ENCODE data around the gene DROSHA. TPM values are rescaled to one million over a fixed set of nuclear protein-coding genes. Genes with fewer than 3 reads are reported as not detected.

DROSHA gene
- total and polyA plus RNA-seq, 8 donors: 25.2 to 77.2 (median 44.0) TPM

DNA sequence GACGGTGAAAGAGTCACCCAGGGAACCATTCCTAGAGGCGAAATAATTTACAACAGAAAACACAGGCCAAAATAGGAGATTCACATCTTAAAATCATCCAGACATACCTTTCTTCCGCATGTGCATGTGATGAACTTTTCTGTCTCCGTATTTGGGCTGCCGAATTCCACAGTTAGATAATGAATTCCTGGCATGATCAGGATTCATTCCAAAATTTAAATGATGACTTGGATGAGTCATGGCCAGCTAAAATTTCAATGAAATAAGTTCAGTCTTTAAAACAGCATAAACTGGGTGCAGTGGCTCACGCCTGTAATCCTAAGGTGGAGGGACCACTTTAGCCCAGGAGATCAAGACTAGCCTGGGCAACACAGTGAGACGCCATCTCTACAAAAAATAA, 82.7 kb downstream of the DROSHA start:
- H3K36me3 ChIP-seq: peaks cover 18 to 83% (median 62%) of the 10 kb centered on the region in 4 donors
- no peaks in the 10 kb centered on the region for H3K4me1 ChIP-seq
- DNase-seq: no peak
- H3K4me3 ChIP-seq: no peak overlapping the region
- TF ChIP-seq EP300 (IDR thresholded peaks at IDR 0.05) (no peak), POLR2AphosphoS5 (IDR thresholded peaks at IDR 0.05) (no peak), POLR2A (IDR thresholded peaks at IDR 0.05) (no peak)
- TF ChIP-seq, protein P1, sequence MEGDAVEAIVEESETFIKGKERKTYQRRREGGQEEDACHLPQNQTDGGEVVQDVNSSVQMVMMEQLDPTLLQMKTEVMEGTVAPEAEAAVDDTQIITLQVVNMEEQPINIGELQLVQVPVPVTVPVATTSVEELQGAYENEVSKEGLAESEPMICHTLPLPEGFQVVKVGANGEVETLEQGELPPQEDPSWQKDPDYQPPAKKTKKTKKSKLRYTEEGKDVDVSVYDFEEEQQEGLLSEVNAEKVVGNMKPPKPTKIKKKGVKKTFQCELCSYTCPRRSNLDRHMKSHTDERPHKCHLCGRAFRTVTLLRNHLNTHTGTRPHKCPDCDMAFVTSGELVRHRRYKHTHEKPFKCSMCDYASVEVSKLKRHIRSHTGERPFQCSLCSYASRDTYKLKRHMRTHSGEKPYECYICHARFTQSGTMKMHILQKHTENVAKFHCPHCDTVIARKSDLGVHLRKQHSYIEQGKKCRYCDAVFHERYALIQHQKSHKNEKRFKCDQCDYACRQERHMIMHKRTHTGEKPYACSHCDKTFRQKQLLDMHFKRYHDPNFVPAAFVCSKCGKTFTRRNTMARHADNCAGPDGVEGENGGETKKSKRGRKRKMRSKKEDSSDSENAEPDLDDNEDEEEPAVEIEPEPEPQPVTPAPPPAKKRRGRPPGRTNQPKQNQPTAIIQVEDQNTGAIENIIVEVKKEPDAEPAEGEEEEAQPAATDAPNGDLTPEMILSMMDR (IDR thresholded peaks at IDR 0.05): no peak
- no peaks in the 10 kb centered on the region for H3K9me3 ChIP-seq
- intact Hi-C loops (cut with DNase I; ENCODE audit: low total_unique reads): no loop called here
- H3K27me3 ChIP-seq: no peaks in the 10 kb centered on the region
- H3K27ac ChIP-seq: no peak overlapping the region
- WGBS, 5 donors: 93 to 97% (median 97%) methylated on average over 7 of the region's 7 CpGs

DNA sequence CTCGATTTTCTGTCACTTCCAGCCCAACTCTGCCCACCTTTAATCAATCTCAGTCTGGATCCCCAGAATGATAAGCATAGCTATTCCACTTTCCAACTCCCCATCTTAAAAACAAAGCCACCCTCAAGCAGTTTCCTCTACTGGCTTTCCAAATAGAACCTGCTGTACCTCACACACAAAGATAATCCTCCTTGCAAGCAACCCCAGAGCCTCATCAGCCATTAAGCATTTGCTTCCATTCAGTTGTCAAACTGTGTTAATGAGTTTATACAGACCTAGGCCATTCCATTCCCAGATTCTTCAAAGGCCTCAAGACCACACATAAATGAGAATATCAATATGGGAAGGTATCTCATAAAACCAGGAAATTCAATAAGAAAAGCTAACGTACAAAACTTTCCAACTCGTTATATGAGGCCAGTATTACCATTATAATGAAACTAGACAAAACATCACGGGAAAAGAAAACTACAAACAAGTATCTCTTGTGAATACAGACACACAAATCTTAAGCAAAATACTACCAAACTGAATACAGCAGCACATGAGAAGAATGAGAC, 86.8 kb downstream of the DROSHA start:
- peaks cover 0 to 5% (median 0%) of the 10 kb centered on the region in 4 donors for H3K4me1 ChIP-seq
- 92 to 97% (median 95%) methylated on average over 4 of the region's 4 CpGs for WGBS, 5 donors

DNA sequence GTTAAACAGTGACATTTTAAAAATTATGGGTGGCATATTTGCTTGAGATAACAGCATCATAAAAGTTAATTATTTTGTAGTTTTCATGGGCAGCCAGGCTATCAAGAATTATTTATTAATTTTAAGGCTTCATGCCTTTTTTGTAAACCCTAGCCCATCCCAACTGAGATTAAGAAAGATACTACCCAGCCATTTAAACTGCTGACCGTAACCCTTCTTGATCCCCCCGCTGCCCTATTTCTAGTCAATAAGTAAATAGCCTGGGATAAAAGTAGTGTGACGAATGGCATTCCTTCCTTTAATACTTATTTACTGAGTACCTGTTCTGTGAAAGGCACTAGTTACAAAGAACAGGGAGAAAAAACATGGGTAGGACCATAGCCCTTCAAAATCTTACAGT, 88.3 kb downstream of the DROSHA start:
- TF ChIP-seq, protein P1 (IDR thresholded peaks at IDR 0.05): no peak
- no peak for TF ChIP-seq EP300 (IDR thresholded peaks at IDR 0.05)
- TF ChIP-seq POLR2A (IDR thresholded peaks at IDR 0.05): no peak
- no peak for TF ChIP-seq POLR2AphosphoS5 (IDR thresholded peaks at IDR 0.05)
- no peak overlapping the region for H3K27ac ChIP-seq
- no peaks in the 10 kb centered on the region for H3K27me3 ChIP-seq
- WGBS, 5 donors: 85 to 99% (median 96%) methylated on average over 3 of the region's 3 CpGs
- DNase-seq: no peak
- peaks cover 0 to 5% (median 0%) of the 10 kb centered on the region in 4 donors for H3K4me1 ChIP-seq
- peaks cover 6 to 44% (median 38%) of the 10 kb centered on the region in 4 donors for H3K36me3 ChIP-seq
- intact Hi-C loops (cut with DNase I; ENCODE audit: low total_unique reads): no loop called here
- no peak overlapping the region for H3K4me3 ChIP-seq
- H3K9me3 ChIP-seq: no peaks in the 10 kb centered on the region

More for the DNA sequence above, 86.8 kb downstream of the DROSHA start:
- H3K27ac ChIP-seq: no peak overlapping the region
- H3K9me3 ChIP-seq: no peaks in the 10 kb centered on the region
- H3K4me3 ChIP-seq: no peak overlapping the region
- H3K27me3 ChIP-seq: no peaks in the 10 kb centered on the region
- intact Hi-C loops (cut with DNase I; ENCODE audit: low total_unique reads): no loop called here
- peaks cover 18 to 51% (median 46%) of the 10 kb centered on the region in 4 donors for H3K36me3 ChIP-seq
- no peak for DNase-seq
- TF ChIP-seq, protein P1 (IDR thresholded peaks at IDR 0.05): no peak

DNA sequence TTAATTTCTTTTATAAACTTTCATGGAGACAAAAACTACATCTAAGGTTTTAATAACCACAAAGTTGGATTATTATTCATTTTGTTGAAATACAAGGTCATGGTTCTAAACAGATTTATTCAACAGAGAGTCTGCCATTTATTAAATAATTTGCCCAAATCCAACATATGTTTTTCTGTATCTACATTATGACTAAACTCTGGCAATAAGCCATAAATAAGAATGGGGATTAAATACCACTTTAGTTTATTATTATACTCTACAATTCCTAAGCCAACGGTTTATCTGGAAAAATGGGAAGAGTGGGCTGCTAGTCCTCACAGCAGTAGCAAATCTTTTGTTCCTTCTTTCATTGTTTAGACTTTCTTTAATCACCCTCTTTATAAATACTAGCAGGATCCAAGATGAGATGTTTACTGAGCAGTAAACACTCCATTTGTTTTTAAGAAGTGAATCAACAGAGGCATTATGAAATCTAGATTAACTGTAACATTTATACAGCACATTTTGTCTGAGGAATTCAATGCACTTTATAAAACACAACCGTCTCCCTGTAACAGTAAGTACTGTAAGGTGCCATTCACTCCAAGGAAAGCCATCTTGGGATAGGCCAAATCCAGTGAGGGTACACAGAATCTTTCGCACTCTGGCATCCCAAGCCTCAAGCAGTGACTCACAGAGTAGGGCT, 89.7 kb downstream of the DROSHA start:
- intact Hi-C loops (cut with DNase I; ENCODE audit: low total_unique reads): no loop called here
- Histone ChIP-seq H3K4me3 (no peak overlapping the region), H3K27me3 (no peaks in the 10 kb centered on the region), H3K9me3 (no peaks in the 10 kb centered on the region), H3K4me1 (peaks cover 0 to 5% (median 0%) of the 10 kb centered on the region in 4 donors), H3K36me3 (peaks cover 0 to 44% (median 37%) of the 10 kb centered on the region in 4 donors), H3K27ac (no peak overlapping the region)
- DNase-seq: peak in 1 of 2 donors; percentile 17
- WGBS, 5 donors: 62 to 81% (median 63%) methylated on average over 3 of the region's 3 CpGs
- TF ChIP-seq EP300 (IDR thresholded peaks at IDR 0.05) (no peak), POLR2A (IDR thresholded peaks at IDR 0.05) (no peak), POLR2AphosphoS5 (IDR thresholded peaks at IDR 0.05) (no peak)
- TF ChIP-seq, protein P1 (IDR thresholded peaks at IDR 0.05): no peak

All from stomach (tissue), 9 donors.